Glutamatergic neuron (in vitro differentiated cells): ENCODE data around the gene C1orf105. TPM values are rescaled to one million over a fixed set of nuclear protein-coding genes. Genes with fewer than 3 reads are reported as not detected.

Experiments used
- DNase-seq: peaks from one replicate; pipeline ENCODE4 v3.0.0; 2022
- H3K27ac Mint-ChIP-seq: one replicate; pipeline ENCODE4 v1.8.0; 2020; ENCODE audit warnings: mild to moderate bottlenecking, mixed read lengths, inconsistent platforms; ENCODE audit not compliant: unreplicated experiment
- H3K27me3 Mint-ChIP-seq: one replicate; pipeline ENCODE4 v1.8.0; 2020; ENCODE audit warnings: mild to moderate bottlenecking, moderate library complexity, mixed read lengths, inconsistent platforms; ENCODE audit not compliant: unreplicated experiment
- H3K36me3 Mint-ChIP-seq: one replicate; pipeline ENCODE4 v1.8.0; 2020; ENCODE audit warnings: mild to moderate bottlenecking, mixed read lengths, inconsistent platforms; ENCODE audit not compliant: unreplicated experiment
- H3K4me1 Mint-ChIP-seq: one replicate; pipeline ENCODE4 v1.8.0; 2020; ENCODE audit warnings: mild to moderate bottlenecking, low read depth, mixed read lengths, inconsistent platforms; ENCODE audit not compliant: unreplicated experiment
- H3K4me3 Mint-ChIP-seq: one replicate; pipeline ENCODE4 v1.8.0; 2020; ENCODE audit warnings: mild to moderate bottlenecking, mixed read lengths, inconsistent platforms; ENCODE audit not compliant: unreplicated experiment
- H3K9me3 Mint-ChIP-seq: one replicate; pipeline ENCODE4 v1.8.0; 2020; ENCODE audit warnings: mild to moderate bottlenecking, moderate library complexity, mixed read lengths, inconsistent platforms; ENCODE audit not compliant: unreplicated experiment
- total RNA-seq: library from RNA; stranded (reverse); fragmentation: NEBNext Ultra II Directional; extraction: Animal tissue kit (Norgen Biotek cat#: 25700); gene quantifications from one replicate; pipeline ENCODE4 v1.2.1, GENCODE V29; 2021; ENCODE audit not compliant: unreplicated experiment
- TF ChIP-seq, protein P1 (sequence below): fragments of 200-600 bp; sonication (generic); IDR thresholded peaks from one replicate; pipeline ENCODE4 v1.5.0; 2021; ENCODE audit not compliant: partially characterized antibody, unreplicated experiment

C1orf105 gene
- total RNA-seq, 1 donor from 2014 or later: not detected

DNA sequence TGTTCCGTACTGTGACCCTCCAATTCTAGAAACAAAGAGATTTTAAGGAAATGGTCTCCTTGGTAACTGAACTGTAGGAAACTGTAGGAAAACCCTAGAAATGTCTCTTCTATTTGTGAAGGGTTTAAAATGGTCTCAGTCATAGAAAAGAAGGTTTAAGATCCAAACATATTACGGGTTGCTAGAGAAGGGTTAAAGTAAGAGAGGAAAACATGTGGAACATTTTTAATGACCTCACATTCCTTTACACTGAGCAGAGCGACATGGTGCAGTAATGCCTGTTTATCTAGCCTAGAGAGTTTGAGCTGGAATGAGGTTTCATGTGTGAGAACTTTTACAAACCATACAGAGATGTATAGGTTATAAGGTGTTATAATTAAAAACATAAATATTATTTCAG is 36.9 kb upstream of the C1orf105 start:
- no peak for DNase-seq
- Mint-ChIP-seq H3K9me3 (no peaks in the 10 kb centered on the region), H3K4me1 (no peaks in the 10 kb centered on the region), H3K4me3 (no peak overlapping the region), H3K27me3 (no peaks in the 10 kb centered on the region), H3K36me3 (no peaks in the 10 kb centered on the region), H3K27ac (no peak overlapping the region)
- TF ChIP-seq, protein P1, sequence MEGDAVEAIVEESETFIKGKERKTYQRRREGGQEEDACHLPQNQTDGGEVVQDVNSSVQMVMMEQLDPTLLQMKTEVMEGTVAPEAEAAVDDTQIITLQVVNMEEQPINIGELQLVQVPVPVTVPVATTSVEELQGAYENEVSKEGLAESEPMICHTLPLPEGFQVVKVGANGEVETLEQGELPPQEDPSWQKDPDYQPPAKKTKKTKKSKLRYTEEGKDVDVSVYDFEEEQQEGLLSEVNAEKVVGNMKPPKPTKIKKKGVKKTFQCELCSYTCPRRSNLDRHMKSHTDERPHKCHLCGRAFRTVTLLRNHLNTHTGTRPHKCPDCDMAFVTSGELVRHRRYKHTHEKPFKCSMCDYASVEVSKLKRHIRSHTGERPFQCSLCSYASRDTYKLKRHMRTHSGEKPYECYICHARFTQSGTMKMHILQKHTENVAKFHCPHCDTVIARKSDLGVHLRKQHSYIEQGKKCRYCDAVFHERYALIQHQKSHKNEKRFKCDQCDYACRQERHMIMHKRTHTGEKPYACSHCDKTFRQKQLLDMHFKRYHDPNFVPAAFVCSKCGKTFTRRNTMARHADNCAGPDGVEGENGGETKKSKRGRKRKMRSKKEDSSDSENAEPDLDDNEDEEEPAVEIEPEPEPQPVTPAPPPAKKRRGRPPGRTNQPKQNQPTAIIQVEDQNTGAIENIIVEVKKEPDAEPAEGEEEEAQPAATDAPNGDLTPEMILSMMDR: no peak

DNA sequence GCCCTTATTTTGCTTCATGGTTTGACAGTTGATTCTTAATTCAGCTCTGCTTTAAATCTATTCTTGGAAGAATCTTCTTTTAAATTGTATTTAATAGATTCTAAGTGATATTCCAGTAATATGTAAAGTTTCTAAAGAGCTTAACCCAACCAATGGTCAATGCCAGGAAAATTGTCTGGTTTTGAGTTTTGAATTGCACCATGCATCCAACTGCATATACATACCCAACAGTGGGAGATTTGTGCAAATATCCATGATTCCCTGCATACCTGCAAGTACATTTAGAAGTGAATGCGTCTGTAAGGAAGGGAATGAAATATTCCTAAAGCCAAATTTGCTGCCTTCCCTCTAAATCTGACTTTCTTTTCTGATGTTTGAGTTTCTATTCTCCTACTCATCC is 35.8 kb upstream of the C1orf105 start:
- Mint-ChIP-seq H3K27ac (no peak overlapping the region), H3K36me3 (no peaks in the 10 kb centered on the region), H3K4me1 (no peaks in the 10 kb centered on the region), H3K27me3 (no peaks in the 10 kb centered on the region), H3K9me3 (no peaks in the 10 kb centered on the region), H3K4me3 (no peak overlapping the region)
- no peak for DNase-seq
- TF ChIP-seq, protein P1: no peak

DNA sequence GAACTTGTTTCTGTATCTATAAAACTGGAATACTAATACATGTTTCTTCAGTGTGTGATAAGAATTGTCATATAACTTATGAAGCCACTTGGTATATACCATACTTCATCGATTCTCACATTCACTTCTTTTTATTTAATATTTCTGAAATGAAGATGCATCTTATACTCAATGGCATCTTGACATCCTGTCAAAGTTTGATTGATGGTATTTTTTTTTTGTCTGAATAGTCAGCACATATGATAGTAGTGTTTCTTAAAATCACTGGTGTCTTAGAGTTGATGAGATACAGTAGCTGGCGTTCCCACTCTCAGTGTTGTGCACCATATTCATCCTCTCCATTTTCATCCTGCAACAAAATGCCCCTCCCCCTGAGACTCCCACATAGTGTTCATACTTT is 34.4 kb upstream of the C1orf105 start:
- H3K27ac Mint-ChIP-seq: no peak overlapping the region
- no peaks in the 10 kb centered on the region for H3K36me3 Mint-ChIP-seq
- TF ChIP-seq, protein P1: no peak
- H3K9me3 Mint-ChIP-seq: no peaks in the 10 kb centered on the region
- no peak overlapping the region for H3K4me3 Mint-ChIP-seq
- H3K4me1 Mint-ChIP-seq: peaks cover 8% of the 10 kb centered on the region
- H3K27me3 Mint-ChIP-seq: no peaks in the 10 kb centered on the region
- no peak for DNase-seq

DNA sequence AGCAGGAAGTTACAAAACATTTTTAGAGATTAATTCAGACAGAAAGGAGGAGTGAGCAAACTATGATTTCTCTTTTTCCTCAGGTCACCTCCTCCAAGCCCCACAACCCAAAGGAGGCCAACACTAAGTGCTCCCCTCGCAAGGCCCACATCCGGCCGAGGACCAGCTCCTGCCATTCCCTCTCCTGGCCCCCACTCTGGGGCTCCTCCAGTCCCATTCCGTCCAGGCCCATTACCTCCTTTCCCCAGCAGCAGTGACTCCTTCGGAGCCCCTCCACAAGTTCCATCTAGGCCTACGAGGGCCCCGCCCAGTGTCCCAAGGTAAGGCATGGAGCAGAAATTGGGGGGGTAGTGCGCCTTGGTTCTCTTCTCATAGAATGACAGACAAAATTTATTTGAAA is 32.0 kb upstream of the C1orf105 start:
- DNase-seq: no peak
- Mint-ChIP-seq H3K9me3 (no peaks in the 10 kb centered on the region), H3K4me1 (peaks cover 8% of the 10 kb centered on the region), H3K36me3 (no peaks in the 10 kb centered on the region), H3K27me3 (no peaks in the 10 kb centered on the region), H3K4me3 (no peak overlapping the region), H3K27ac (no peak overlapping the region)
- TF ChIP-seq, protein P1: no peak

DNA sequence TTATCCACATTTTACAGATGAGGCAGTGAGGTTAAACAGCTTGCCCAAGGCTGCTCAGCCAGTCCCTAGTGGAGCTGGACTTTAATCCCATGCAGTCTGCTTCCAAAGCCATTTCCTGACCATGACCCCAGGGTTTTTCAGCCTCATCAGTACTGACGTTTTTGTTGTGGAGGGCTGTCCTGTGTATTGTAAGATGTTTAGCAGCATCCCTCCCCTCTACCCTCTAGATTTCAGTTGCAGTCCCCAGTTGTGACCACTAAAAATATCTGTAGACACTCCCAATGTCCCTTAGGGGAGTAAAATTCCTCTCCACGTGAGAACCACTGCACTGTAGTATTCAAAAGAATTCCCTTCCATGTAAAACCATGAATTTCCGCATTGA is 30.2 kb upstream of the C1orf105 start:
- Mint-ChIP-seq H3K4me1 (peaks cover 8% of the 10 kb centered on the region), H3K36me3 (no peaks in the 10 kb centered on the region), H3K27me3 (no peaks in the 10 kb centered on the region), H3K4me3 (no peak overlapping the region), H3K9me3 (no peaks in the 10 kb centered on the region), H3K27ac (no peak overlapping the region)
- TF ChIP-seq, protein P1: no peak
- no peak for DNase-seq
